Esophagus muscularis mucosa (tissue), 4 donors: ENCODE measurements around the gene NDUFA6. TPM values are rescaled to one million over a fixed set of nuclear protein-coding genes. Genes with fewer than 3 reads are reported as not detected.
"Not testable (repeated sequence)": the region's sequence is repeated elsewhere in the genome, so short reads cannot be mapped to it uniquely, and the experiment has no call there.

ENCODE experiments used
- DNase-seq: peaks from one replicate; pipeline ENCODE4 v3.0.0-alpha.2; 2017; ENCODE audit errors: extremely low spot score
- H3K27ac ChIP-seq, 4 donors: fragments of 200-600 bp; sonication (generic); replicated peaks in 1 of 4; 1 replicate in 3 of 4; 2 replicates in 1 of 4; pipeline ENCODE4 v1.5.1; 2016 to 2019; ENCODE audit warnings: mild to moderate bottlenecking in 1 of 4
- H3K27me3 ChIP-seq, 4 donors: fragments of 200-600 bp; sonication (generic); one replicate each; pipeline versions ENCODE4 v1.5.1 to v1.6.0; 2016 to 2019
- H3K36me3 ChIP-seq, 4 donors: fragments of 200-600 bp; sonication (generic); one replicate each; pipeline ENCODE4 v1.5.1; 2016 to 2019
- H3K4me1 ChIP-seq, 4 donors: fragments of 200-600 bp; sonication (generic); one replicate each; pipeline ENCODE4 v1.5.1; 2016 to 2019
- H3K4me3 ChIP-seq, 4 donors: fragments of 200-600 bp; sonication (generic); 1 replicate in 2 of 4; 2 replicates in 2 of 4; pipeline ENCODE4 v1.5.1; 2016 to 2019; ENCODE audit warnings: mild to moderate bottlenecking in 4 of 4, moderate library complexity in 1 of 4
- H3K9me3 ChIP-seq, 4 donors: fragments of 200-600 bp; sonication (generic); 1 replicate in 3 of 4; 2 replicates in 1 of 4; pipeline ENCODE4 v1.5.1; 2016 to 2019
- CTCF ChIP-seq, 3 experiments: fragments of 200-600 bp in 2 of 3; fragments of 450-650 bp in 1 of 3; sonication (generic) in 2 of 3; IDR thresholded peaks; one replicate each; pipeline ENCODE4 v1.5.1; 2017 to 2019; ENCODE audit warnings: antibody characterized with exemption in 3 of 3, mild to moderate bottlenecking in 2 of 3, moderate library complexity in 1 of 3
- EP300 ChIP-seq: sonication (generic); formaldehyde crosslinking; IDR thresholded peaks from one replicate; pipeline ENCODE4 v1.6.1; 2017; ENCODE audit warnings: antibody characterized with exemption
- POLR2A ChIP-seq: fragments of 450-650 bp; IDR thresholded peaks from one replicate; pipeline ENCODE4 v1.6.1; 2017; ENCODE audit warnings: antibody characterized with exemption, moderate library complexity, mild to moderate bottlenecking, low read depth
- POLR2AphosphoS5 ChIP-seq, 2 donors: sonication (generic); formaldehyde crosslinking; IDR thresholded peaks; one replicate each; pipeline ENCODE4 v1.6.1; 2017; ENCODE audit warnings: antibody characterized with exemption in 2 of 2
- WGBS: methylation state at CpG from one replicate; pipeline ENCODE4 v1.1.5; 2018; 5-methylcytosine and 5-hydroxymethylcytosine counted together
- intact Hi-C: fragments of 100-400 bp; cut with DNase I; formaldehyde crosslinking; loops from one replicate; pipeline ENCODE4 v1.15.1; 2023
- total RNA-seq, 4 donors: library from RNA; depleted of rRNA; stranded (reverse); fragments of >200 nt; gene quantifications; one replicate each; pipeline versions ENCODE4 v1.1.0 to v1.2.1, GENCODE V29; 2016

Gene NDUFA6
- total RNA-seq, 4 donors from 2014 or later, result 54.0 to 90.9 (median 75.8) TPM

GRCh38 chr22:42134100-42135020, 43.8 kb upstream of the NDUFA6 start:
- TF ChIP-seq POLR2A (no peak), CTCF (IDR thresholded peaks at IDR 0.05) (no peak), POLR2AphosphoS5 (IDR thresholded peaks at IDR 0.05) (no peak), EP300 (no peak)
- H3K36me3 ChIP-seq, result peaks cover 0 to 6% (median 2%) of the 10 kb centered on the region in 4 donors
- no peaks in the 10 kb centered on the region for H3K9me3 ChIP-seq
- WGBS, result 73% methylated on average over 19 of the region's 24 CpGs
- H3K4me3 ChIP-seq, result no peak overlapping the region
- H3K27ac ChIP-seq, result no peak overlapping the region
- intact Hi-C loops, result no loop called here
- H3K27me3 ChIP-seq, result peaks cover 0 to 14% (median 0%) of the 10 kb centered on the region in 4 donors
- DNase-seq, result no peak
- no peaks in the 10 kb centered on the region for H3K4me1 ChIP-seq

GRCh38 chr22:42132457-42132856, 41.9 kb upstream of the NDUFA6 start:
- intact Hi-C loops, result no loop called here
- 82% methylated on average over 13 of the region's 13 CpGs for WGBS
- H3K36me3 ChIP-seq, result no peaks in the 10 kb centered on the region
- no peak overlapping the region for H3K4me3 ChIP-seq
- no peak for DNase-seq
- TF ChIP-seq POLR2A, result no peak
- TF ChIP-seq POLR2AphosphoS5 (IDR thresholded peaks at IDR 0.05), result no peak
- TF ChIP-seq EP300, result no peak
- TF ChIP-seq CTCF (IDR thresholded peaks at IDR 0.05), result no peak
- H3K4me1 ChIP-seq, result no peaks in the 10 kb centered on the region
- no peak overlapping the region for H3K27ac ChIP-seq
- no peaks in the 10 kb centered on the region for H3K9me3 ChIP-seq
- peaks cover 0 to 8% (median 0%) of the 10 kb centered on the region in 4 donors for H3K27me3 ChIP-seq

GRCh38 chr22:42131562-42131961, 41.0 kb upstream of the NDUFA6 start:
- Histone ChIP-seq H3K36me3 (no peaks in the 10 kb centered on the region), H3K27me3 (peaks cover 0 to 8% (median 0%) of the 10 kb centered on the region in 4 donors), H3K9me3 (no peaks in the 10 kb centered on the region), H3K27ac (no peak overlapping the region), H3K4me1 (no peaks in the 10 kb centered on the region), H3K4me3 (no peak overlapping the region)
- intact Hi-C loops, result no loop called here
- no peak for TF ChIP-seq POLR2AphosphoS5 (IDR thresholded peaks at IDR 0.05)
- no peak for TF ChIP-seq CTCF (IDR thresholded peaks at IDR 0.05)
- no peak for TF ChIP-seq EP300
- no peak for TF ChIP-seq POLR2A
- WGBS, result 79% methylated on average over 8 of the region's 8 CpGs
- DNase-seq, result no peak

- H3K36me3 ChIP-seq, H3K9me3 ChIP-seq, H3K27me3 ChIP-seq, intact Hi-C loops, H3K4me3 ChIP-seq, DNase-seq, H3K4me1 ChIP-seq, H3K27ac ChIP-seq: not testable (repeated sequence)
- WGBS, result 94% methylated on average over 2 of the region's 14 CpGs
Measured at GRCh38 chr22:42130639-42131431, 40.3 kb upstream of the NDUFA6 start, which contains the start of gene CYP2D6. TSS of gene CYP2D6 (minus strand) at chr22:42130810. CDS start at chr22:42130791, 19 bp downstream.

GRCh38 chr22:42130182-42130581, 39.6 kb upstream of the NDUFA6 start:
- DNase-seq, H3K4me1 ChIP-seq, H3K27ac ChIP-seq, H3K36me3 ChIP-seq, H3K4me3 ChIP-seq, H3K27me3 ChIP-seq, H3K9me3 ChIP-seq, intact Hi-C loops: not testable (repeated sequence)
- 22% methylated on average over 1 of the region's 7 CpGs for WGBS

GRCh38 chr22:42128776-42129694, 38.5 kb upstream of the NDUFA6 start:
- DNase-seq, intact Hi-C loops, H3K27me3 ChIP-seq, H3K36me3 ChIP-seq, H3K4me1 ChIP-seq, H3K27ac ChIP-seq, H3K9me3 ChIP-seq, H3K4me3 ChIP-seq: not testable (repeated sequence)
- 75% methylated on average over 55 of the region's 65 CpGs for WGBS

GRCh38 chr22:42128007-42128406, 37.4 kb upstream of the NDUFA6 start:
- H3K27me3 ChIP-seq, H3K4me1 ChIP-seq, H3K27ac ChIP-seq, intact Hi-C loops, H3K36me3 ChIP-seq, H3K9me3 ChIP-seq, DNase-seq, H3K4me3 ChIP-seq: not testable (repeated sequence)
- 97% methylated on average over 5 of the region's 13 CpGs for WGBS
